RKO (cell line): ENCODE data around the gene ZFP36.

ENCODE experiments used
- DNase-seq: peaks from one replicate; pipeline ENCODE4 v3.0.0-alpha.2; 2016; ENCODE audit warnings: low spot score

Gene ZFP36

GRCh38 chr19:39419003-39419402 lies 12.4 kb downstream of the ZFP36 start:
- peak; percentile 55 for DNase-seq

DNA sequence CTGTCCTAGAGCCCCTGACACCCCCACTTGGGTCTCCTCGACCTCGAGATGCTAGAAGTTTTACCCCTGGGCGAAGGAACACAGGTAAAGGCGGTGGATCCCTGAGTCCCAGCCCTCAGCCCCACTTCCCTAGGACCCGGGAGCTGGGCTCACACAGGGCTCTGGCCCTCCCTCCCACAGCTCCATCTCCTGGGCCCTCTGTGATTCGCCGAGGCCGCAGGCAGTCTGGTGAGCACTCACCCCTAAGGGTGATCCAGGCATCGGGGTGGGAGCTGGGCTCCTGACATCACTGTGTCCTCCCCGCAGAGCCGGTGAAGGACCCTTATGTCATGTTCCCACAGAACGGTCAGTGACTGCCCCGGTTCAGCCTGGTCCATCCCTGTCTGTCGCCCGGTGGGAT lies 14.1 kb downstream of the ZFP36 start:
- DNase-seq = no peak

- no peak for DNase-seq
Observed at GRCh38 chr19:39422020-39422419, 15.4 kb downstream of the ZFP36 start.

GRCh38 chr19:39423258-39424086 lies 16.8 kb downstream of the ZFP36 start:
- DNase-seq = no peak

DNA sequence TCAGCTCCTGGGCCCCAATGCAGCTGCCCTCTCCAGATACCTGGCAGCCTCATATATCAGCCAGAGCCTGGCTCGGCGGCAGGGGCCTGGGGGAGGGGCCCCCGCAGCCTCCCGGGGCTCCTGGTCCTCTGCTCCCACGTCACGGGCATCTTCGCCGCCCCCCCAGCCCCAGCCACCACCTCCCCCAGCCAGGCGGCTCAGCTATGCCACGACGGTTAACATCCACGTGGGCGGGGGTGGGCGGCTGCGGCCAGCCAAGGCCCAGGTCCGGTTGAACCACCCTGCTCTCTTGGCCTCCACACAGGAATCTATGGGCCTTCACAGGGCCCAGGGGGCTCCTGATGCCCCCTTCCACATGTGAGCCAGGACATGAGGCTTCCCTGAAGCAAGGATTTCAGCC lies 18.3 kb downstream of the ZFP36 start:
- DNase-seq = no peak

GRCh38 chr19:39425744-39426143 lies 19.1 kb downstream of the ZFP36 start:
- DNase-seq = no peak

DNA sequence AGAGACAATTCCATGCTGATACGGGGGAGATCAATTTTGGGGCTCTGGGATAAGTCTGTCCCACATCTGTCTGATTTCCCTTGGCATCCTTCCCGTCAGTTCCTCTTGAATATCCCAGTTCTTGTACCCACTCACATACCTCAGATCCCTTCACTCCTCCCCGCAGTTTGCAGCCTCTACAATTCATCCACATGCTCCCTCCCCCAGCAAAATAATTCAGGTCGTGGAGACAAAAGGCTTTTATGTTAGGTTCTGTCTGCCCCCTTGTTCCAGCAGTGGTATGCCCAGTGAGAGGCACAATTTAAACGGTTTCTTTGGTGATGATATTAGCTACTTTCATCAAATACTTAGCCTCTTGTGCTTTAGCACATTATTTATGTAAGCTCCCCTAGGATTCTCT lies 19.5 kb downstream of the ZFP36 start:
- DNase-seq = no peak

DNA sequence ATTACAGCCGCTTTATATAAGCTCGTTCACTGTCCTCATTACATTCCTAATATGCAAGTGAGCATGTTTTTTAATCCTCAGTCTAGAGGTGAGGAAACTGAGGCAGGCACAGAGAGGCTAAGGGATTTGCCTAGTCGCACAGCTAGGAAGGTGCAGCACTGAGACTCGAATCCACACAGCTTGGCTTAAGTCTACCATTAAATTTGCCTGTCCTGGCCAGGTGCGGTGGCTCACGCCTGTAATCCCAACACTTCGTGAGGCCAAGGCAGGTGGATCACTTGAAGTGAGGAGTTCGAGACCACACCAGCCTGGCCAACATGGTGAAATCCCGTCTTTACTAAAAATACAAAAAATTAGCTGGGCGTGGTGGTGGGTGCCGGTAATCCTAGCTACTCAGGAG lies 21.1 kb downstream of the ZFP36 start:
- DNase-seq = no peak

GRCh38 chr19:39428283-39429112 lies 21.9 kb downstream of the ZFP36 start:
- no peak for DNase-seq

DNA sequence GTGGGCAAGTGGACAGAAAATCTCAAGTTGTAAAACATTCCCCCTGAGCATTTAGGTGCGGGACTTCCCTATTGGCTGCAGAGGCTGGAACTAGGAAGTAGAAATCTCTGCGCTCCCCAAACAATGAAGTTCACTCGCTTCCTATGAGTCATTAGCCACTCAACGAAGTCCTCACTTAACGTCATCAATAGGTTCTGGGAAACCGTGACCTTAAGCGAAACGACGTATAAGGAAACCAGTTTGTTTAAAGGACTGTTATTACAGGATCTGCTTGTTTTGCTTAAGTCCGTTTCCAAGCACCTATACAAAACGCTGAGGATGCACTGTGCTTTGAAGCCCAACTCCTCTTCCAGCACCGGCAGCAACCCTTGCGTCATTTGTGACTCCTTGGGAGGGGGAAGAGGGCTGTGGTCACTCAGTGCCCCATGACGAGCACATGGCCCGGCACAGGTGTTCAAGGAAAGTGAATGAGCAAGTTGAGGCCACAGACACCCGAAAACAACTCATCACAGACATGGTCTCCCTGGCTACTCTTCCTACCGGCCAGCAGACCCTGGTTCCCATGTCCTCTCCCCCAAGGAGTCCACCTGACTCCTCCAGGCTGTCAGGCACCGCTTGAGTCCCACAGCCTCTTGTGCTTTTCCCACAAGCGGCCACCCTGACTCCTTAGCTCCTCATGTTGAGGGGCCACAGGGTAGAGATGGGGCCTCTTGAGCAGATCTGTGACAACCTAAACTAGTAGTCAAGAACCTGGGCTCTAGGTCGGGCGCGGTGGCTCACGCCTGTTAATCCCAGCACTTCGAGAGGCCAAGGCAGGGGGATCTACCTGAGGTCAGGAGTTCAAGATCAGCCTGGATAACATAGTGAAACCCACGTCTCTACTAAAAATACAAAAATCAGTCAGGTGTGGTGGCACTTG lies 24.3 kb downstream of the ZFP36 start:
- DNase-seq = peak; percentile 98

DNA sequence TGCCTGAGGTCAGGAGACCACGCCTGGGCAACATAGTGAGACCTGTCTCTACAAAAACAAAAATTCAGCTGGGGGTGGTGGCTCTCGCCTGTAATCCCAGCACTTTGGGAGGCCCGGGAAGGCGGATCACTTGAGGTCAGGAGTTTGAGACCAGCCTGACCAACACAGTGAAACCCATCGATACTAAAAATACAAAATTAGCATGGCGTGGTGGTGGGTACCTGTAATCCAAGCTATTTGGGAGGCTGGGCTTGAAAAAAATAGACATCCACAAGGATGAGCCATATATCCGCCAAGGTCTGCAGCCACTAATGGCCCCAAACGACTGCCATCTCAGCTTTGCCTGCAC lies 26.0 kb downstream of the ZFP36 start:
- DNase-seq = peak; percentile 20

GRCh38 chr19:39433480-39434079 lies 26.9 kb downstream of the ZFP36 start:
- DNase-seq = no peak

GRCh38 chr19:39434123-39435076 lies 27.8 kb downstream of the ZFP36 start:
- DNase-seq = peak; percentile 69

DNA sequence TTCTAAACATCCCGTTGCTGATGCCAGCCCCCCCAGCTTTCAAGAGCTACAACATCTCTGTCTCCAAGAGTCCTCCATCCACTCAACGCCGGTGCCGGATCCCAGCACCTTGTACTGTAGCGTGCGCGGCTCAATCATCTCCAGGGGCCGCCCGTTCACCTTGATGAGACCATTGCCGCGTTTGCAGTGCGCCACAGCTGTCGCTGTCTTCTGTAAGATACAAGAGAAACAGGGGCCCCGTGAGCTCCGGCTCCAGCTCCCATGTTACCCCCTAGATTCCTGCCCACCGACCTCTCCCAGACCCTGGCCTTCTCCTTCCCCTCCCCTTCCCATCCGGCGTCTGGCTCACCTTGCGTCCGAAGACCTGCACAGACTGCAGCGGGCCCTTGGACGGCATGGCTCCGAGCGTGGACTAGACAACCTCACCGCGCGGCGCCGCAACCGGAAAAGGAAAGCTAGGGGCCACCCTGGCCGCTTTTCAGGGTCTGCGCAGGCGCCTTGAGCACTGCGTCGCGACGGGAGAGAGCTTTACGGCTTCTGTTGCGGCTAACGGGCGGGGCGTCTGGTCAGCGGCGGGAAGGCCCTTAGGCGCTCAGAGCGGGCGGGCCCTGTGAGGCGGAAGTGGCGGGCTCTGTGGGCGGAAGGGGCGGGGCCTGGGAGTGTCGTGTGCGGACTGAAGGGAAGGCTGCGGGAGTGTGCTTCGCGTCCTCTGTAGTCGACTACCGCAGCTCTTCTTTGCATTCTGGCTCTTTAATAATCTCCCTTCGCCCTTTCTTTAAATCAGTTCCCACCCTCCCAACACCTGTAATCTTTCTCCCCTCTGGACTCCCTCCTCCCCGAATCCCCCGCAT lies 29.1 kb downstream of the ZFP36 start, which contains the start of gene RPS16:
Gene RPS16 (minus strand): TSS at position 451 of the 851 bp plus-strand sequence. CDS start 54 bp downstream, at position 397.
- DNase-seq = peak; percentile 98

DNA sequence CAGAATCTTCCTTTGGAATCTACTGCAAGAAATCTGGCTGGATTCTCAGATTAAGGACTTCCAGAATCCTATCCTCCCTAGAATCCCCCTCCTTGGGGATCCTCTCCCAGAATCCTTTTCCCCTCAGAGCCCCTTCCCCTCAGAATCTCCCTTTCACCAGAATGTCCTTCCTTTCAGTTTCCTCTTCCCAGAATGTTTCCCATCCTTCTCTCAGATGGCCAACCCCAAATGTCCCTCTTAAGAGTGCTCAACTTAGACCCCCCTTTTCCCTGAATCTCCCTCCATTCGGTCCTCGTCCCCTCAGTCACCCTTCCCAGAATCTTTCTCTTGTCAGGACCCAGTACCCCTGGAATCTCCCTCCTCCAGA lies 29.7 kb downstream of the ZFP36 start:
- peak; percentile 20 for DNase-seq

GRCh38 chr19:39438270-39438934 lies 31.8 kb downstream of the ZFP36 start:
- DNase-seq = peak; percentile 53

DNA sequence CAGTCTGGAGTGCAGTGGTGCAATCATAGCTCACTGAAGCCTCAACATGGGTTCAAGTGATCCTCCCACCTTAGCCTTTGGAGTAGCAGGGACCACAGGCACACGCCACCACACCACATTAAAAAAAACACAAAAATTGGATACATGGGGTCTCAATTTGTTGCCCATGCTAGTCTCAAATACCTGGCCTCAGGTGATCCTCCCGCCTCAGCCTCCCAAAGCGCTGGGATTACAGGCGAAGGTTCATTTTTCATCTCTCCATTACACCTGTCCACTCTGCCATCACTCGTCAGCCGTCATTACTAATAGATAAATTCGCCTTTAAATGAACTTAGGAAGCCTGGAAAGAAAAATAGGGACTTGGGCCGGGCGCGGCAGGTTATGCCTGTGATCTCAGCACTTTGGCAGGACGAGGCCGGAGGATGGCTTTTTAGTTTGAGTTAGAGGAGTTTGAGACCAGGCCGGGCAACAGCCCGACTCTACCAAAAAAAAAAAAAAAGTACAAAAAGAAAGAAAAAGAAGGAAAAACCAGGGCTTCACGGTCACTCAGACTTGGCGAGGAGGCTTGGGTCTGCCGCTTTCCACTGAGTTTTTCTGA lies 38.0 kb downstream of the ZFP36 start:
- DNase-seq = peak; percentile 36
